DLD1 (cell line): ENCODE data around the gene ARHGAP15.

Experiments used
- in situ Hi-C: cut with HindIII; loops from 2 replicates; pipeline ENCODE4 v1.10.0; 2017; ENCODE audit warnings: low sequenced_read_pairs

The ARHGAP15 gene

GRCh38 chr2:143787674-143788073, 658.5 kb downstream of the ARHGAP15 start:
- in situ Hi-C loops, result no loop called here

GRCh38 chr2:143792602-143793001, 663.4 kb downstream of the ARHGAP15 start:
- in situ Hi-C loops, result no loop called here

- in situ Hi-C loops, result no loop called here
These were observed 664.2 kb downstream of the ARHGAP15 start for GRCh38 chr2:143793381-143793780.

- in situ Hi-C loops, result no loop called here
These were observed 666.8 kb downstream of the ARHGAP15 start for GRCh38 chr2:143796051-143796450.

DNA sequence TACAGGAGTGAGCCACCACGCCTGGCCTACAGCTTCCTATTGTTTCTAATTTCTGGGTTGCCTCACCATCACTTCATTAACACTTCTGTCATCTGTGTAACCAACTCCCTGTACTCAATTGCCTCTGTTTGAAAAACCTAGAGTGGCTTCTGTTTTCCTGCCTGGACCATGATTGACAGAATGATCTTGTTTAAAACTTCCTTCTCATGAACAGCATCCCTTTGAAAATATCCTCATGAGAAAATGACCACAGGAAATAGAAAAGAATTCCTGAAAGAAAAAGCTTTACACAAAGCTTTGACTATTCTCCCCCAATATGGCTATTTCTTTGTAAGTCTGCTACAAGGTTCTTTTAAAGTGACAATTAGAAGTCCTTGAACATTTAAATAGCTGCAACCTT, 672.3 kb downstream of the ARHGAP15 start:
- in situ Hi-C loops, result no loop called here

GRCh38 chr2:143802242-143802641, 673.0 kb downstream of the ARHGAP15 start:
- in situ Hi-C loops, result no loop called here

GRCh38 chr2:143802871-143803650, 673.8 kb downstream of the ARHGAP15 start:
- in situ Hi-C loops, result no loop called here

DNA sequence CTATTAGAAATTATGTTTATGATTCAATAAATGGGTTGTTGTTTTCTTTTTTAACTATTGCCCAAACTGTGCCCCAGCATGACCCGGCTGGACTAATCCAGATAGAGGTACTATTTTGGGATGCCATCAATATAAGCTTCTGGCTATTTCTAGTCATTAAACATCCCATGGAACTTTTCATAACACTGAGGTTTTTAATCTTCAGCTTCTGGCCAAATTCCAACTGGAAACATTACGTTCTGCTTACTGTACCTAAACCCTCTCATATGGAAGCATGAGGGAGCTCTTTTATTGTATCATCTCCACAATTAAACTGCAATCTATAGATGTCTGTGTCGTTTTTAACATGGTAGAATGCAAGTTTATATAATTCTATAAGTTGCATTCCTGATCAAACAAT, 674.7 kb downstream of the ARHGAP15 start:
- in situ Hi-C loops, result no loop called here

DNA sequence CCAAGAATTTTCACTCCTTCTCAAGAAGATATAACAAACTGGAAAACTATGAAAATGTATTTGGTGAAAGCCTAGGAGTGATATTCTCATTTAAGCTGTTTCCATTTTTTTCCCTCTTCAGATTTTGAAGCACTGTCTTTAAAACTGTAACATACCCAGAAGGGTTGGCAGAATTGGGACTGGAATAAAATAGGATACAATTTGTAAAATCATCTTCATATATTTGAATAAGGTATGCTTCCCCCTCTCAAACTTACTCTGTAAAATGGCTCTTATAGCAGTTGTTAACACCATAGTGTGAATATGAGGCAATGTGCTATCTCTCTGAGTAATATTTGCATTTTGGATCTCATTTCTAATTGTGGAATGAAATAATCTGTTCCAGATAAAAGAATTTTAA, 676.4 kb downstream of the ARHGAP15 start:
- in situ Hi-C loops, result no loop called here

- in situ Hi-C loops, result no loop called here
These were observed 678.0 kb downstream of the ARHGAP15 start for GRCh38 chr2:143807192-143807591.

DNA sequence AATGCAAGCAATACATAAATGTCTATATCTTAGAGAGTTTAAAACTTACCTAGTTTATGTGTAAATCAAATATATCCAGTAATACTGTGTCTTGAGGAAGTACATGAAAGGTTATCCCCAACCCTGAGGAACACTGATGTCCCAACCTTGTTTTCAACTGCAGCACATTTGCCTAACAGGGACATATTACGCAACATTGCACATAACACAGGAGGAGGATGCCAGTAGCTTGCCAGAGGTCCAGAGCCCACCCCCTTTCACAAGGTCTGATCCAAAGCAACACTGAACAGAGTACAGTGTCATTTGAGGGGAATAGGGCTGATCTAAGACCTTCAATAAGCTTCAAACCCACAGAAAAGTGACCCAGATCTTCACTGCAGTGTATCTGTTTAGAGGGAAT, 678.5 kb downstream of the ARHGAP15 start:
- in situ Hi-C loops, result no loop called here

- in situ Hi-C loops, result no loop called here
These were observed 678.9 kb downstream of the ARHGAP15 start for GRCh38 chr2:143808166-143808565.

DNA sequence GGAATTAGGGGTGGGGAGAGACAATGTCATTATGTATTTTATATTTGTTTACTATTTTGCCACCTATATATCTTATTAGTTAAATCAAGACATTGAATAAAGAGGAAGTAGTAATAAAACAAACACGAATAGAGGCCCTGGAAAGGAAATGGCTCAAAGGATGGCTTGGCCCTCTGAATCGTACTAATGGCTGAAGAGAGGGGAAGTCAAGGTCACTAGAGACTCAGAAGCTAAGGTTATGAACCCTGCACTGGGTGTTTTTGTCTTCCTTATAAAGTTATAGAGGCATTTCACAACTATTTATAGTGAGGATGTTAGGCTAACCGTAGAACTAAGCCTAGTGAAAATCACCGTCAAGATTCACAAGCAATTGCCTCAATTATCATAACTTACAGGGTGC, 685.9 kb downstream of the ARHGAP15 start:
- in situ Hi-C loops, result no loop called here

GRCh38 chr2:143816916-143817315, 687.7 kb downstream of the ARHGAP15 start:
- in situ Hi-C loops, result no loop called here
